A549 (cell line): Measurements from ENCODE around the gene TRANK1. TPM values are rescaled to one million over a fixed set of nuclear protein-coding genes. Genes with fewer than 3 reads are reported as not detected.

Experiments
- ATAC-seq, 2 experiments: fragments of 200-7000 bp in 1 of 2; fragments of >200 bp in 1 of 2; cut with Nextera tagmentation in 1 of 2; cut with Tn5 transposase in 1 of 2; 3 replicates each; pipeline versions ENCODE4 v1.8.0 to v1.9.1; 2018 to 2020; ENCODE audit warnings: mild to moderate bottlenecking in 1 of 2, moderate library complexity in 1 of 2
- CTCF ChIA-PET: fragments of 300-600 bp; sonication (Branson Sonifier 250); formaldehyde crosslinking; extraction: SDS; loops from one replicate; lab custom pipeline; 2021; ENCODE audit warnings: antibody characterized with exemption, inconsistent platforms; lab: Yijun Ruan, JAX
- POLR2A ChIA-PET: fragments of 350-600 bp; formaldehyde crosslinking; extraction: SDS; loops from one replicate; lab custom pipeline; 2021; ENCODE audit warnings: antibody characterized with exemption, inconsistent platforms; lab: Yijun Ruan, JAX
- DNase-seq, 2 experiments: peaks; one replicate each; pipeline versions ENCODE4 v3.0.0 to v3.0.0-alpha.2; 2011 to 2016; ENCODE audit warnings: low read depth in 1 of 2, low spot score in 1 of 2
- FAIRE-seq: peaks from 2 replicates; lab custom pipeline; 2011; peaks lifted over from hg19 to GRCh38; lab: Jason Lieb, UNC
- H3K27ac ChIP-seq, 2 experiments: fragments of >200 bp; sonication (Bioruptor Twin); formaldehyde crosslinking; 3 replicates each; pipeline ENCODE4 v1.5.1; 2016 to 2017
- H3K4me1 ChIP-seq: fragments of >200 bp; sonication (Bioruptor Twin); formaldehyde crosslinking; 3 replicates; pipeline ENCODE4 v1.6.1; 2016
- H3K4me2 ChIP-seq: fragments of >200 bp; sonication (Bioruptor Twin); formaldehyde crosslinking; 3 replicates; pipeline ENCODE4 v1.6.1; 2016
- H3K4me3 ChIP-seq: fragments of >200 bp; sonication (Bioruptor Twin); formaldehyde crosslinking; 3 replicates; pipeline ENCODE4 v1.5.1; 2016
- H3K9me3 ChIP-seq: fragments of >200 bp; sonication (Bioruptor Twin); formaldehyde crosslinking; 3 replicates; pipeline ENCODE4 v1.6.1; 2016
- CBX2 ChIP-seq: fragments of 200-600 bp; sonication (generic); IDR thresholded peaks from 2 replicates; pipeline ENCODE4 v1.6.1; 2016; ENCODE audit warnings: low read depth, mild to moderate bottlenecking, borderline replicate concordance
- FOSB ChIP-seq: fragments of 250-450 bp; sonication (Bioruptor Pico); IDR thresholded peaks from 2 replicates; pipeline ENCODE4 v1.5.0; 2020; ENCODE audit warnings: mild to moderate bottlenecking, moderate library complexity
- GATA3 ChIP-seq: IDR thresholded peaks from 2 replicates; pipeline ENCODE4 v1.6.1; 2012; ENCODE audit warnings: borderline replicate concordance
- HDAC2 ChIP-seq: fragments of 200-600 bp; sonication (generic); IDR thresholded peaks from 2 replicates; pipeline ENCODE4 v1.6.1; 2016
- HOXB13 ChIP-seq: fragments of 250-450 bp; sonication (Bioruptor Pico); IDR thresholded peaks from 2 replicates; pipeline ENCODE4 v1.5.0; 2020; ENCODE audit warnings: low read depth, mild to moderate bottlenecking, moderate library complexity
- JUNB ChIP-seq: fragments of >200 bp; sonication (Bioruptor Twin); formaldehyde crosslinking; IDR thresholded peaks from 2 replicates; pipeline ENCODE4 v1.6.1; 2016
- MAFK ChIP-seq: fragments of 450-650 bp; IDR thresholded peaks from 2 replicates; pipeline ENCODE4 v1.6.1; 2014; ENCODE audit not compliant: partially characterized antibody
- MAZ ChIP-seq: fragments of 150-350 bp; IDR thresholded peaks from 2 replicates; pipeline ENCODE4 v1.6.1; 2014; ENCODE audit warnings: antibody characterized with exemption, low read depth, low read length, borderline replicate concordance
- NFE2L2 ChIP-seq: fragments of 150-350 bp; conservative IDR thresholded peaks from 2 replicates; pipeline ENCODE4 v1.6.1; 2014; ENCODE audit warnings: low read length
- NR3C1 ChIP-seq: fragments of >200 bp; sonication (Bioruptor Twin); formaldehyde crosslinking; IDR thresholded peaks from 3 replicates; pipeline ENCODE4 v1.6.1; 2017
- POLR2A ChIP-seq: IDR thresholded peaks from 2 replicates; pipeline ENCODE4 v1.6.1; 2012; ENCODE audit warnings: mild to moderate bottlenecking, low read length
- POLR2AphosphoS2 ChIP-seq: conservative IDR thresholded peaks from 2 replicates; pipeline ENCODE4 v1.6.1; 2012; ENCODE audit warnings: low read length, improper control_type of control experiment, inconsistent platforms
- RAD21 ChIP-seq, 2 experiments: fragments of >200 bp in 1 of 2; sonication (Bioruptor Twin) in 1 of 2; formaldehyde crosslinking in 1 of 2; IDR thresholded peaks in 1 of 2; conservative IDR thresholded peaks in 1 of 2; 2 replicates in 1 of 2; 3 replicates in 1 of 2; pipeline ENCODE4 v1.6.1; 2012 to 2018; ENCODE audit warnings: inconsistent platforms in 1 of 2
- RARB ChIP-seq: fragments of 250-450 bp; sonication (Bioruptor Pico); IDR thresholded peaks from 2 replicates; pipeline ENCODE4 v1.8.0; 2021; ENCODE audit warnings: mild to moderate bottlenecking, moderate library complexity
- RNF2 ChIP-seq: fragments of 200-600 bp; sonication (generic); IDR thresholded peaks from 2 replicates; pipeline ENCODE4 v1.6.1; 2016; ENCODE audit warnings: low read depth, mild to moderate bottlenecking, antibody characterized with exemption, moderate library complexity, borderline replicate concordance
- SREBF2 ChIP-seq: fragments of 450-650 bp; IDR thresholded peaks from 2 replicates; pipeline ENCODE4 v1.6.1; 2014; ENCODE audit warnings: mild to moderate bottlenecking, moderate library complexity
- TP53 ChIP-seq: fragments of 250-450 bp; sonication (Bioruptor Pico); IDR thresholded peaks from 2 replicates; pipeline ENCODE4 v1.5.0; 2021; ENCODE audit warnings: mild to moderate bottlenecking, moderate library complexity
- ZC3H11A ChIP-seq: fragments of 450-650 bp; IDR thresholded peaks from 2 replicates; pipeline ENCODE4 v1.6.1; 2014; ENCODE audit warnings: antibody characterized with exemption, mild to moderate bottlenecking
- WGBS: methylation state at CpG from one replicate; pipeline ENCODE4 v1.1.6; 2017; ENCODE audit errors: missing lambda C conversion rate; 5-methylcytosine and 5-hydroxymethylcytosine counted together
- polyA plus RNA-seq, 4 experiments: library from polyadenylated mRNA; depleted of rRNA in 3 of 4; stranded (reverse); fragments of >200 nt; fragmentation: RNase III in 1 of 4; extraction: RNeasy Plus Mini Kit Qiagen cat#74134 plus additional on column Dnase treatment in 1 of 4; gene quantifications; 2 replicates in 3 of 4; 3 replicates in 1 of 4; pipeline ENCODE4 v1.2.3, GENCODE V29; 2011 to 2017
- TF ChIP-seq, protein P1 (sequence below): IDR thresholded peaks from 2 replicates; pipeline ENCODE4 v1.6.1; 2012
- TF ChIP-seq, protein P2 (sequence below): fragments of >200 bp; sonication (Bioruptor Twin); formaldehyde crosslinking; IDR thresholded peaks from 3 replicates; pipeline ENCODE4 v1.5.1; 2016
- TF ChIP-seq, protein P3 (sequence below): fragments of 150-350 bp; IDR thresholded peaks from 2 replicates; pipeline ENCODE4 v1.6.1; 2014; ENCODE audit warnings: low read depth, mild to moderate bottlenecking, low read length
- TF ChIP-seq, protein P4 (sequence below): fragments of 450-650 bp; IDR thresholded peaks from 2 replicates; pipeline ENCODE4 v1.6.1; 2014; ENCODE audit warnings: antibody characterized with exemption
- TF ChIP-seq, protein P5 (sequence below): fragments of >200 bp; sonication (Bioruptor Twin); formaldehyde crosslinking; IDR thresholded peaks from 2 replicates; pipeline ENCODE4 v1.6.1; 2016

TRANK1 gene
- polyA plus RNA-seq, 2 of the 4 experiments (the other 2 are of a cell fraction) = 0.58 to 3.2 TPM

DNA sequence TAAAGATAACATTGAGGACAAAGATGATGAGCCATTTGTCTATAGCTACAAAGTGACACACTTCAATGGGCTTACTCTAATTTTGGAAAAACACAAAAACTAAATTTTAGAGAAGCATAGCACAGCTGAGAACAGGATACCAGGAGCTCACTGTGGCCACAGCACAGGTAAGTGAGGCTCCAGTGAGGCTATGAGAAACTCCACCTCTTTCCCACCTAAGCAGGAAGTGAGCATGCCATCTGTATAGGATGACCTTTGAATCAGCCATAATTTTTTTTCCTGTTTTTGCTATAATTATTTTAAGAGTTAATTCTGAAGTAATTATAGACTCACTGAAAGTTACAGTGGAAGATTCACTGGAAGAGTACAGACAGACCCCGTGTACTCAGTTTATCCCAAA is 98.4 kb downstream of the TRANK1 start:
- DNase-seq (no peak), ATAC-seq (no peak), FAIRE-seq (no peak)
- peaks cover 21% of the 10 kb centered on the region for H3K9me3 ChIP-seq
- 15% methylated on average over 1 of the region's 1 CpG for WGBS
- POLR2A ChIA-PET = no interaction called here
- H3K4me2 ChIP-seq = no peak overlapping the region
- H3K27ac ChIP-seq = no peak overlapping the region
- TF ChIP-seq HDAC2 (no peak), POLR2A (no peak), NFE2L2 (no peak), TP53 (no peak), MAFK (no peak)
- TF ChIP-seq, protein P1, sequence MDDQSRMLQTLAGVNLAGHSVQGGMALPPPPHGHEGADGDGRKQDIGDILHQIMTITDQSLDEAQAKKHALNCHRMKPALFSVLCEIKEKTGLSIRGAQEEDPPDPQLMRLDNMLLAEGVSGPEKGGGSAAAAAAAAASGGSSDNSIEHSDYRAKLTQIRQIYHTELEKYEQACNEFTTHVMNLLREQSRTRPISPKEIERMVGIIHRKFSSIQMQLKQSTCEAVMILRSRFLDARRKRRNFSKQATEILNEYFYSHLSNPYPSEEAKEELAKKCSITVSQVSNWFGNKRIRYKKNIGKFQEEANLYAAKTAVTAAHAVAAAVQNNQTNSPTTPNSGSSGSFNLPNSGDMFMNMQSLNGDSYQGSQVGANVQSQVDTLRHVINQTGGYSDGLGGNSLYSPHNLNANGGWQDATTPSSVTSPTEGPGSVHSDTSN = no peak
- no peak overlapping the region for H3K4me3 ChIP-seq
- H3K4me1 ChIP-seq = no peaks in the 10 kb centered on the region
- CTCF ChIA-PET = interaction anchor here (1.5 kb wide), 1 partner anchor 54 kb away, joined by 3 read pairs; no protein-coding TSS in a partner anchor

DNA sequence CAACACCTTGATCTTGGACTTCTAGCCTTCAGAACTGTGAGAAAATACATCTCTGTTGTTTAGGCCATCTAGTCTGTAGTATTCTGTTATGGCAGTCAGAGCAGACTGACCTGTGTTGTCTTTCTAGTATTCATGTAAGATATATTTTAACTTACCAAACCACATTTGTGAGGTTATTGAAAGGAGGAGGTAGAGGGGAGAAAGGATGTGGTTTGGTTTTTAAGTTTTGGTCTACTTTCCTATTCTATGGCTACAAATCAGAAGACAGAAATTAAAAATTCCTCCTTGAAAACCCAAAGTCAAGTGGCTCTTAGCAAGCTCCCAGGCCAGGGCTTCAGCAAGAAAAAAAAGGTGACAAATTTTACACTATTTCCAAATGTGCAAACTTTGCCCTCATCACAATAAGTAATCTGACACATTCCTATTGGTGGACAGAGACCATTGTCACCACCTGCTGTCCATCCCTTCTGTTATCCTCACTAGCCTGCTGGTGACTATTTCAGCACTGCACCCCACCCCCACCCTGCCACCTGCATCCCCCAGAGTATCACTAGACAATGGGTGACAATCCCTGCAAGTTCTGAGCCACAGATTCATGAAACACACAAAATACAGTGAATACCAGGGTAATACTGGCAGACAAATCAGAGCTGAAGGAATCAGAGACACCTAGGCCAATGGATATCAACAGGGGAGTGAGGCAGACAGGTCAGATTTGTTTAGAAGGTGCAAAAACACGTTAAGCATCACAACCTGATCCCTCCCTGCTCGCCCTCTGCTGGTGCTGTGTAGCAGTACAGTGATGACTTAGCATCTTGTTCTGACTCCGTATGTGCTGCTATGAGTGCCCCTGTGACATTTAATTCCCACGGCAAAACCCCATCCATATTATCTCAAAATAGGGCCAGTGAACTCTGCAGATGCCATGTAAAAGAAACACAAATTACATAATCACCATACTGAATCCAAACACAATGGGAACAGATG is 101.5 kb downstream of the TRANK1 start:
- FAIRE-seq (no peak), DNase-seq (peak; percentile 13 to 65)
- no peaks in the 10 kb centered on the region for H3K4me1 ChIP-seq
- CTCF ChIA-PET = interaction anchor here (0.5 kb wide), 1 partner anchor 660 kb away, joined by 3 read pairs; no protein-coding TSS in a partner anchor
- H3K4me2 ChIP-seq = no peak overlapping the region
- 28% methylated on average over 4 of the region's 4 CpGs for WGBS
- no peak overlapping the region for H3K27ac ChIP-seq
- TF ChIP-seq RNF2 (no peak), MAFK (peak; percentile 55)
- TF ChIP-seq, protein P2, sequence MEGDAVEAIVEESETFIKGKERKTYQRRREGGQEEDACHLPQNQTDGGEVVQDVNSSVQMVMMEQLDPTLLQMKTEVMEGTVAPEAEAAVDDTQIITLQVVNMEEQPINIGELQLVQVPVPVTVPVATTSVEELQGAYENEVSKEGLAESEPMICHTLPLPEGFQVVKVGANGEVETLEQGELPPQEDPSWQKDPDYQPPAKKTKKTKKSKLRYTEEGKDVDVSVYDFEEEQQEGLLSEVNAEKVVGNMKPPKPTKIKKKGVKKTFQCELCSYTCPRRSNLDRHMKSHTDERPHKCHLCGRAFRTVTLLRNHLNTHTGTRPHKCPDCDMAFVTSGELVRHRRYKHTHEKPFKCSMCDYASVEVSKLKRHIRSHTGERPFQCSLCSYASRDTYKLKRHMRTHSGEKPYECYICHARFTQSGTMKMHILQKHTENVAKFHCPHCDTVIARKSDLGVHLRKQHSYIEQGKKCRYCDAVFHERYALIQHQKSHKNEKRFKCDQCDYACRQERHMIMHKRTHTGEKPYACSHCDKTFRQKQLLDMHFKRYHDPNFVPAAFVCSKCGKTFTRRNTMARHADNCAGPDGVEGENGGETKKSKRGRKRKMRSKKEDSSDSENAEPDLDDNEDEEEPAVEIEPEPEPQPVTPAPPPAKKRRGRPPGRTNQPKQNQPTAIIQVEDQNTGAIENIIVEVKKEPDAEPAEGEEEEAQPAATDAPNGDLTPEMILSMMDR = 0 out of 3 replicates have a peak, but pooled peaks have one; percentile 22
- TF ChIP-seq, all 56 proteins: peak for 2
- H3K9me3 ChIP-seq = peaks cover 27% of the 10 kb centered on the region
- no peak overlapping the region for H3K4me3 ChIP-seq
- ATAC-seq = peak; percentile 47 to 84; a peak in 3 of 6 replicates
- POLR2A ChIA-PET = no interaction called here

DNA sequence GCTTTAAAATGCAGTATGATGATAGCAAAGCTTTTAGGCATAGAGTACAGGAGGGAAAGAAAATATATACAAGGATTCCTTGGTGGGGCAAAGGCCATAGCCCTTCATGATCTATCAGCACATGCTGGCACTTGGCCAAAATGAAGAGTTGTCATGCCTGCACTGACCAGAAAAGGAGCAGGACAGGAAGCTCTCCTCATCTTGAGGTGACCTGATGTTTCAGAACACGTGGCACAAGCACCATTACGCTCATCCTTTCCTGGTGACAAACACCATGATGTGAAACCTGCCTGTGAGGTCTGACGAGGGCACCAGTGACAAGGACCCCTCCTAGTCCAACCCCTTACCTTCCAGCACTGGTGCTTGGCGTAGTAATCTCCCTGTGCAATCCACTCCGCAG is 102.6 kb downstream of the TRANK1 start:
- H3K4me2 ChIP-seq = no peak overlapping the region
- TF ChIP-seq GATA3 (no peak), HDAC2 (no peak), RAD21 (conservative IDR thresholded peaks at IDR 0.05 in 1 of 2, IDR thresholded peaks at IDR 0.05 in 1 of 2) (no peak), FOSB (CRISPR knock-in tag) (no peak), JUNB (no peak), POLR2AphosphoS2 (no peak), NR3C1 (no peak), SREBF2 (no peak), CBX2 (no peak), ZC3H11A (no peak), HOXB13 (no peak), MAZ (no peak), RARB (CRISPR knock-in tag) (no peak)
- TF ChIP-seq, protein P3, sequence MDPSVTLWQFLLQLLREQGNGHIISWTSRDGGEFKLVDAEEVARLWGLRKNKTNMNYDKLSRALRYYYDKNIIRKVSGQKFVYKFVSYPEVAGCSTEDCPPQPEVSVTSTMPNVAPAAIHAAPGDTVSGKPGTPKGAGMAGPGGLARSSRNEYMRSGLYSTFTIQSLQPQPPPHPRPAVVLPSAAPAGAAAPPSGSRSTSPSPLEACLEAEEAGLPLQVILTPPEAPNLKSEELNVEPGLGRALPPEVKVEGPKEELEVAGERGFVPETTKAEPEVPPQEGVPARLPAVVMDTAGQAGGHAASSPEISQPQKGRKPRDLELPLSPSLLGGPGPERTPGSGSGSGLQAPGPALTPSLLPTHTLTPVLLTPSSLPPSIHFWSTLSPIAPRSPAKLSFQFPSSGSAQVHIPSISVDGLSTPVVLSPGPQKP = no peak
- TF ChIP-seq, protein P1 = no peak
- TF ChIP-seq, protein P4, sequence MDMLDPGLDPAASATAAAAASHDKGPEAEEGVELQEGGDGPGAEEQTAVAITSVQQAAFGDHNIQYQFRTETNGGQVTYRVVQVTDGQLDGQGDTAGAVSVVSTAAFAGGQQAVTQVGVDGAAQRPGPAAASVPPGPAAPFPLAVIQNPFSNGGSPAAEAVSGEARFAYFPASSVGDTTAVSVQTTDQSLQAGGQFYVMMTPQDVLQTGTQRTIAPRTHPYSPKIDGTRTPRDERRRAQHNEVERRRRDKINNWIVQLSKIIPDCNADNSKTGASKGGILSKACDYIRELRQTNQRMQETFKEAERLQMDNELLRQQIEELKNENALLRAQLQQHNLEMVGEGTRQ = no peak
- TF ChIP-seq, protein P5, sequence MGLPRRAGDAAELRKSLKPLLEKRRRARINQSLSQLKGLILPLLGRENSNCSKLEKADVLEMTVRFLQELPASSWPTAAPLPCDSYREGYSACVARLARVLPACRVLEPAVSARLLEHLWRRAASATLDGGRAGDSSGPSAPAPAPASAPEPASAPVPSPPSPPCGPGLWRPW = no peak
- ChIA-PET POLR2A (no interaction called here), CTCF (no interaction called here)
- no peak for DNase-seq
- no peak for FAIRE-seq
- no peak overlapping the region for H3K27ac ChIP-seq
- 72% methylated on average over 5 of the region's 5 CpGs for WGBS
- H3K4me3 ChIP-seq = no peak overlapping the region
- ATAC-seq = no peak
- peaks cover 27% of the 10 kb centered on the region for H3K9me3 ChIP-seq
- H3K4me1 ChIP-seq = no peaks in the 10 kb centered on the region
